Activated CD8-positive, alpha-beta T cell treated with anti-CD3 and anti-CD28 coated beads, Interleukin-2, amount 10 ng/mL, durations not matched to agents 7 days and 5 days (primary cell): ENCODE results near the gene MALSU1. TPM values are rescaled to one million over a fixed set of nuclear protein-coding genes. Genes with fewer than 3 reads are reported as not detected.

Experiments
- ATAC-seq: fragments of 150-1000 bp; cut with Tn5 transposase; one replicate; pipeline ENCODE4 v1.10.0; 2021; ENCODE audit warnings: moderate library complexity
- CTCF ChIA-PET: fragments of 350-600 bp; sonication (Branson Sonifier 250); formaldehyde crosslinking; loops from one replicate; lab custom pipeline; 2021; ENCODE audit warnings: antibody characterized with exemption; lab: Charles Lee
- POLR2A ChIA-PET: fragments of 350-600 bp; sonication (Branson Sonifier 250); formaldehyde crosslinking; loops from one replicate; lab custom pipeline; 2021; ENCODE audit warnings: antibody characterized with exemption; lab: Charles Lee
- DNase-seq: peaks from one replicate; pipeline ENCODE4 v3.0.0-alpha.2; 2020
- H3K27ac Mint-ChIP-seq: one replicate; pipeline ENCODE4 v1.8.0; 2021; ENCODE audit warnings: mild to moderate bottlenecking, mixed read lengths
- H3K27me3 Mint-ChIP-seq: one replicate; pipeline ENCODE4 v1.8.0; 2021; ENCODE audit warnings: low read depth, mixed read lengths
- H3K36me3 Mint-ChIP-seq: one replicate; pipeline ENCODE4 v1.8.0; 2021; ENCODE audit warnings: low read depth, mixed read lengths
- H3K4me1 Mint-ChIP-seq: one replicate; pipeline ENCODE4 v1.8.0; 2021; ENCODE audit warnings: low read depth, mixed read lengths
- H3K4me3 Mint-ChIP-seq: one replicate; pipeline ENCODE4 v1.8.0; 2021; ENCODE audit warnings: mild to moderate bottlenecking, mixed read lengths
- H3K9me3 Mint-ChIP-seq: one replicate; pipeline ENCODE4 v1.8.0; 2022; ENCODE audit warnings: mixed read lengths; ENCODE audit not compliant: insufficient read depth
- total RNA-seq, 2 experiments: library from RNA; stranded (reverse); gene quantifications; one replicate each; pipeline ENCODE4 v1.2.3, GENCODE V29; 2021

Gene MALSU1
- total RNA-seq: 10 to 100 TPM; 53.3 to 55.0 TPM

- Mint-ChIP-seq H3K4me1 (peaks cover 35% of the 10 kb centered on the region), H3K36me3 (peaks cover 29% of the 10 kb centered on the region), H3K27ac (peak within 1 kb of the TSS; percentile 89), H3K27me3 (no peaks in the 10 kb centered on the region), H3K9me3 (no peaks in the 10 kb centered on the region), H3K4me3 (peak within 1 kb of the TSS; percentile 84)
- peak; percentile 98 for DNase-seq
- POLR2A ChIA-PET: interaction anchor here (0.6 to 2.2 kb wide), 12 partner anchors 10 to 298 kb away, joined by 3 to 16 read pairs (median 3); partner anchors contain the start of gene CCDC126
- CTCF ChIA-PET: interaction anchor here (1.0 to 2.7 kb wide), 7 partner anchors 19 to 193 kb away, joined by 3 to 16 read pairs (median 5); no protein-coding TSS in a partner anchor
- ATAC-seq: peak; percentile 100
Observed at GRCh38 chr7:23298885-23299769, at the start of gene MALSU1. Gene MALSU1, plus strand, starts transcription at chr7:23299339. Its CDS starts 14 bp downstream, at chr7:23299353.

DNA sequence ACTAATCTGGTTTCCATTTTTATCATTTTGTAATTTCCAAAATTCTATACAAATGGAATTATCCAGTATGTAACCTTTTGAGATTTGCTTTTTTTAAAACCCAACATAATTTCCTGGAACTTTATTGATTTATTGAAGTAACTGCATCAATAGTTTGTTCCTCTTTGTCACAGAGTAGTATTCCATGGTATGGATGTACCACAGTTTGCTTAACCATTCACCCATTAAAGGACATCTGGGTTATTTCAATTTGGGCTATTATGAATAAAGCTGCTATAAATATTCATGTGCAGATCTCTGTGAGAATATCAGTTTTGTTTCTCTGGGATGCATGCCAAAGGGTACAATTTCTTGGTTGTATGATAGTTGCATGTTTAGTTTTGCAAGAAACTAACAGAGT, 49.7 kb upstream of the MALSU1 start:
- H3K4me3 Mint-ChIP-seq: no peak overlapping the region
- no peaks in the 10 kb centered on the region for H3K9me3 Mint-ChIP-seq
- no peaks in the 10 kb centered on the region for H3K36me3 Mint-ChIP-seq
- ChIA-PET CTCF (no interaction called here), POLR2A (no interaction called here)
- H3K4me1 Mint-ChIP-seq: peaks cover 3% of the 10 kb centered on the region
- peaks cover 66% of the 10 kb centered on the region for H3K27me3 Mint-ChIP-seq
- no peak overlapping the region for H3K27ac Mint-ChIP-seq
- ATAC-seq (no peak), DNase-seq (no peak)

DNA sequence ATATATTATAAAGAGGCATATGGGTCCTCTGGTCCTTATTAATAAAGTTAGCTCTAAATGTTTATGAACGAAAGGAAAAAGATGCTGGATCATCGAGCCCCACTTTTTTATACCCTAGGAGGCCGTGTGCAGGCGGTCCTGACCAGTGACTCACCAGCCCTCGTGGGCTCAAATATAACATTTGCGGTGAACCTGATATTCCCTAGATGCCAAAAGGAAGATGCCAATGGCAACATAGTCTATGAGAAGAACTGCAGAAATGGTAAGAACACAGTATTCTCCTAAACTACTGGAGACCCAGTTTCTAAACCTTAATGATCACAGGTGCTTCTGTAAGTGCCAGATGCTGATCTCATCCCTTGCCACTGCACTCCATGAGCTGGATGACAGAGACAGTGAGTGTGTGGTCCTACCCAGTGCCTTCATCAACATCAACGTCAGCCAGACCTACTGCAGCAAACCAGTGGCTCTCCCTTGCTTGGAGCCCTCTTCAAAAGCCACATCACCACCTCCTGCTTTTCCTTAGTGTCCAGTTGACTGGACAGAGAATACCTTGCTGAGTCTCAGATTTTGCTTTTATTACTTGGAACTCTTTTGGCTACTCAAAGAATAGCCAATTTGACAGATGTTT, 45.0 kb upstream of the MALSU1 start:
- no peak overlapping the region for H3K4me3 Mint-ChIP-seq
- no peak overlapping the region for H3K27ac Mint-ChIP-seq

DNA sequence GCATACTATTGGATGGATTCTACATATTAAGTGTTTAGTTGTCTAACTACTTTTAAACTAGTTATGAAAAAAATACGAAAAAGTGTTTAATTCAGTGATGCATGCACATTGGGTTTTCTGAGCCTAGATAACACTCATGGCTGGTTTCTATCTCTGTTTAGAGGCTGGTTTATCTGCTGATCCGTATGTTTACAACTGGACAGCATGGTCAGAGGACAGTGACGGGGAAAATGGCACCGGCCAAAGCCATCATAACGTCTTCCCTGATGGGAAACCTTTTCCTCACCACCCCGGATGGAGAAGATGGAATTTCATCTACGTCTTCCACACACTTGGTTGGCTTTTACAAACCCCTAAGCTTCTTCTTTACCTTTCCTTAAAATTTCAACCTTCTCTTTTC, 42.4 kb upstream of the MALSU1 start:
- no peak overlapping the region for H3K27ac Mint-ChIP-seq
- peaks cover 27% of the 10 kb centered on the region for H3K27me3 Mint-ChIP-seq
- no peak overlapping the region for H3K4me3 Mint-ChIP-seq
- CTCF ChIA-PET: no interaction called here
- POLR2A ChIA-PET: no interaction called here
- no peak for DNase-seq
- ATAC-seq: no peak
- no peaks in the 10 kb centered on the region for H3K36me3 Mint-ChIP-seq
- H3K9me3 Mint-ChIP-seq: no peaks in the 10 kb centered on the region
- H3K4me1 Mint-ChIP-seq: no peaks in the 10 kb centered on the region

More for the DNA sequence above, 45.0 kb upstream of the MALSU1 start:
- no peaks in the 10 kb centered on the region for H3K36me3 Mint-ChIP-seq
- ATAC-seq (no peak), DNase-seq (no peak)
- no peaks in the 10 kb centered on the region for H3K4me1 Mint-ChIP-seq
- peaks cover 48% of the 10 kb centered on the region for H3K27me3 Mint-ChIP-seq
- POLR2A ChIA-PET: no interaction called here
- CTCF ChIA-PET: interaction anchor here (1.0 to 1.5 kb wide), 2 partner anchors 8 to 24 kb away, joined by 3 read pairs; no protein-coding TSS in a partner anchor
- no peaks in the 10 kb centered on the region for H3K9me3 Mint-ChIP-seq

DNA sequence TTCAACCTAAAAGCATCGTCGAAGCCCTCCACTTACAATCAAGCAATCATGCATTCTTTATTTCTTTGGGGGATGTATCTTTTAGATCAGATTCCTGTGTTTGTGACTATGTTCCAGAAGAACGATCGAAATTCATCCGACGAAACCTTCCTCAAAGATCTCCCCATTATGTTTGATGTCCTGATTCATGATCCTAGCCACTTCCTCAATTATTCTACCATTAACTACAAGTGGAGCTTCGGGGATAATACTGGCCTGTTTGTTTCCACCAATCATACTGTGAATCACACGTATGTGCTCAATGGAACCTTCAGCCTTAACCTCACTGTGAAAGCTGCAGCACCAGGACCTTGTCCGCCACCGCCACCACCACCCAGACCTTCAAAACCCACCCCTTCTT, 38.8 kb upstream of the MALSU1 start:
- H3K36me3 Mint-ChIP-seq: no peaks in the 10 kb centered on the region
- ATAC-seq (no peak), DNase-seq (no peak)
- no peak overlapping the region for H3K4me3 Mint-ChIP-seq
- ChIA-PET CTCF (interaction anchor here (1.2 to 3.8 kb wide), 5 partner anchors 12 to 286 kb away, joined by 3 to 26 read pairs (median 4); no protein-coding TSS in a partner anchor), POLR2A (no interaction called here)
- H3K4me1 Mint-ChIP-seq: no peaks in the 10 kb centered on the region
- no peak overlapping the region for H3K27ac Mint-ChIP-seq
- no peaks in the 10 kb centered on the region for H3K9me3 Mint-ChIP-seq
- peaks cover 12% of the 10 kb centered on the region for H3K27me3 Mint-ChIP-seq

GRCh38 chr7:23261843-23262452, 37.2 kb upstream of the MALSU1 start:
- peak; percentile 73 for DNase-seq
- Mint-ChIP-seq H3K4me1 (no peaks in the 10 kb centered on the region), H3K9me3 (no peaks in the 10 kb centered on the region), H3K27ac (no peak overlapping the region), H3K27me3 (peaks cover 7% of the 10 kb centered on the region), H3K4me3 (no peak overlapping the region), H3K36me3 (no peaks in the 10 kb centered on the region)
- peak; percentile 94 for ATAC-seq
- ChIA-PET POLR2A (no interaction called here), CTCF (interaction anchor here (0.6 to 3.8 kb wide), 9 partner anchors 8 to 285 kb away, joined by 3 to 54 read pairs (median 3); no protein-coding TSS in a partner anchor)

DNA sequence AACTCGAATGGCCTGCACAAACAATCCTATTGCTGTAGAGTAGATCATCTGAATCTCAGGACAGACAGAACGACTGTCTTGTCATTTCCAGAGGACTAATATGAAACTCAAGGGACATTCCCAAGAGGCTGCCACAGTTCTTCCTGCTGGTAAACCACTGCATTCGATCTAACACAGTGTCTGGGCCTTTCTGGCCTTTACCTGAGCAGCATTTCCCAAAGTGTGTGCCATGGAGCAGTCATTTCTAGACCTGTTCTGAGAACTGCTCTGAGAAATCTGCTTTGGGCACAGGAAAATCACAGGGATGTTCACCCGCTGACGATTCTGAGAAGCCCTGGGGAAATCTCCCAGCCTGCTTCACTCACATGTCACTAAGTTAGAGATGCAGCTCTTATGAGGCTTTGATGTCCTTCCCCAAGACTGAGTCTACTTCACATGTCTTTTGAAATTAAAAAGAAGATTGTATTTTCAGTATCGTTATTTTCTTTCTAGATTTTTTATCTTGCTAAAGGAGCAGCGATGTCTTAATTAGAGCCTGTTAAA, 34.2 kb upstream of the MALSU1 start:
- peaks cover 3% of the 10 kb centered on the region for H3K27me3 Mint-ChIP-seq
- H3K4me1 Mint-ChIP-seq: no peaks in the 10 kb centered on the region
- DNase-seq (no peak), ATAC-seq (no peak)
- ChIA-PET CTCF (interaction anchor here (1.6 to 3.8 kb wide), 3 partner anchors 7 to 280 kb away, joined by 4 to 54 read pairs (median 8); no protein-coding TSS in a partner anchor), POLR2A (no interaction called here)
- no peaks in the 10 kb centered on the region for H3K9me3 Mint-ChIP-seq
- H3K36me3 Mint-ChIP-seq: no peaks in the 10 kb centered on the region
- no peak overlapping the region for H3K4me3 Mint-ChIP-seq
- H3K27ac Mint-ChIP-seq: no peak overlapping the region

DNA sequence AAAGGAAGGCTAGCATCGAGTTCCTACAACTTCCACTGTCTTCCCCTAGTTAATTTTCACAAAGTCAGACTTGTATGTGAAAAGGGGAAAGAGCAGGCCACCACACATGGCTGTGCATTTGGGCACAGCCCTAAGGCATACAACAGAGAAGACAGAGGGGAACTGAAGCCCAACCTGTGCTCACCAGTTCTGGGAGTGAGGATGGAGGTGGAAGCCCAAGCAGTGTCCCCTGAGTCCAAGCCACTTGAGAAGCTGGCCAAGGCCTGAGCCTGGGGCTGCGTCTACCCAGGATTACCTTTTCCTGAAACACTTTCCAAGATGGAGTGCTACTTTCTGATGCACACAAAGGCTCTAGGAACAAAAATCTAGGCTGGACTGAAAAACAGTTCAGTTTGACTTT, 32.2 kb upstream of the MALSU1 start:
- CTCF ChIA-PET: interaction anchor here (0.9 kb wide), 1 partner anchor 181 kb away, joined by 3 read pairs; no protein-coding TSS in a partner anchor
- Mint-ChIP-seq H3K27ac (no peak overlapping the region), H3K9me3 (no peaks in the 10 kb centered on the region), H3K27me3 (peaks cover 3% of the 10 kb centered on the region), H3K4me3 (no peak overlapping the region), H3K36me3 (no peaks in the 10 kb centered on the region), H3K4me1 (no peaks in the 10 kb centered on the region)
- ATAC-seq (no peak), DNase-seq (no peak)
- POLR2A ChIA-PET: no interaction called here

- Mint-ChIP-seq H3K9me3 (no peaks in the 10 kb centered on the region), H3K4me3 (no peak overlapping the region), H3K36me3 (no peaks in the 10 kb centered on the region), H3K27me3 (peaks cover 6% of the 10 kb centered on the region), H3K4me1 (no peaks in the 10 kb centered on the region), H3K27ac (no peak overlapping the region)
- CTCF ChIA-PET: interaction anchor here (0.9 to 1.6 kb wide), 3 partner anchors 11 to 181 kb away, joined by 3 read pairs; no protein-coding TSS in a partner anchor
- POLR2A ChIA-PET: no interaction called here
- no peak for DNase-seq
- ATAC-seq: no peak
Observed at GRCh38 chr7:23267357-23267756, 31.8 kb upstream of the MALSU1 start.

- no peaks in the 10 kb centered on the region for H3K9me3 Mint-ChIP-seq
- peaks cover 9% of the 10 kb centered on the region for H3K27me3 Mint-ChIP-seq
- H3K4me1 Mint-ChIP-seq: peaks cover 4% of the 10 kb centered on the region
- ChIA-PET CTCF (interaction anchor here (0.8 to 1.6 kb wide), 4 partner anchors 10 to 277 kb away, joined by 3 to 6 read pairs (median 3); no protein-coding TSS in a partner anchor), POLR2A (interaction anchor here (0.7 kb wide), 1 partner anchor 31 kb away, joined by 3 read pairs; no protein-coding TSS in a partner anchor)
- no peak for ATAC-seq
- no peaks in the 10 kb centered on the region for H3K36me3 Mint-ChIP-seq
- no peak overlapping the region for H3K4me3 Mint-ChIP-seq
- H3K27ac Mint-ChIP-seq: no peak overlapping the region
- no peak for DNase-seq
Observed at GRCh38 chr7:23268167-23268566, 31.0 kb upstream of the MALSU1 start.

- DNase-seq: no peak
- CTCF ChIA-PET: interaction anchor here (0.7 to 1.6 kb wide), 5 partner anchors 10 to 278 kb away, joined by 3 to 6 read pairs (median 3); no protein-coding TSS in a partner anchor
- ATAC-seq: no peak
- no peaks in the 10 kb centered on the region for H3K36me3 Mint-ChIP-seq
- H3K27me3 Mint-ChIP-seq: peaks cover 9% of the 10 kb centered on the region
- no peak overlapping the region for H3K27ac Mint-ChIP-seq
- H3K4me3 Mint-ChIP-seq: no peak overlapping the region
- peaks cover 9% of the 10 kb centered on the region for H3K4me1 Mint-ChIP-seq
- POLR2A ChIA-PET: interaction anchor here (0.7 kb wide), 1 partner anchor 31 kb away, joined by 3 read pairs; no protein-coding TSS in a partner anchor
- no peaks in the 10 kb centered on the region for H3K9me3 Mint-ChIP-seq
Observed at GRCh38 chr7:23268746-23269145, 30.4 kb upstream of the MALSU1 start.
